Stimulated activated CD4-positive, alpha-beta T cell treated with anti-CD3 and anti-CD28 coated beads, Interleukin-2, amount 100 ng/mL, for 48 hours (primary cell): Measurements from ENCODE around the gene SLC16A10.
A peak's percentile ranks its signal among the peaks of the same experiment; 100 is the strongest.
"Not testable (repeated sequence)": the region's sequence is repeated elsewhere in the genome, so short reads cannot be mapped to it uniquely, and the experiment has no call there.

Experiments used
- DNase-seq, 2 donors: peaks; one replicate each; pipeline ENCODE4 v3.0.0-alpha.2; 2020

SLC16A10 gene

GRCh38 chr6:111187874-111188273 lies 100.6 kb downstream of the SLC16A10 start:
- DNase-seq: no peak

DNA sequence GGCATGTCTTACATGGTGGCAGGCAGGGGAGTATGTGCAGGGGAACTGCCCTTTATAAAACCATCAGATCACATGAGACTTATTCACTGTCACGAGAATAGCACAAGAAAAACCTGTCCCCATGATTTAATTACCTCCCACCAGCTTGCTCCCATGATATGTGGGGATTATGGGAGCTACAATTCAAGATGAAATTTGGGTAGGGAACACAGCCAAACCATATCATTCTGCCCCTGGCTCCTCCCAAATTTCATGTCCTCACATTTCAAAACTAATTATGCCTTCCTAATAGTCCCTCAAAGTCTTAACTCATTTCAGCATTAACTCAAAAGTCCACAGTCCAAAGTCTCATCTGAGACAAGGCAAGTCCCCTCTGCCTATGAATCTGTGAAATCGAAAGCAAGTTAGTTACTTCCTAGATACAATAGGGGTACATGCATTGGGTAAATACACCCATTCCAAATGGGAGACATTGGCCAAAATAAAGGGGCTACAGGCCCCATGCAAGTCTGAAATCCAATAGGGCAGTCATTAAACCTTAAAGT lies 102.4 kb downstream of the SLC16A10 start:
- DNase-seq: not testable (repeated sequence)

DNA sequence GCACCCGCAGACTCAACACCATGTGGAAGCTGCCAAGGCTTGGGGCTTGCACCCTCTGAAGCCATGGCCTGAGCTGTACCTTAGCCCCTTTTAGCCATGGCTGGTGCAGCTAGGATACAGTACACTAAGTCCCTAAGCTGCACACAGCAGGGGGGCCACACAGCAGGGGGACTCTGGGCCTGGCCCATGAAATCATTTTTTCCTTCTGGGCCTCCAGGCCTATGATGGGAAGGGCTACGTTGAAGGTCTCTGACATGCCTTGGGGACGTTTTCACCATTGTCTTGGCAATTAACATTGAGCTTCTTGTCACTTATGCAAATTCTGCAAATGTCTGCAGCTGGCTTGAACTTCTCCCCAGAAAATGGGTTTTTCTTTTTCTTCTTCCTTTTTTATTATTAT lies 103.3 kb downstream of the SLC16A10 start:
- DNase-seq: no peak

DNA sequence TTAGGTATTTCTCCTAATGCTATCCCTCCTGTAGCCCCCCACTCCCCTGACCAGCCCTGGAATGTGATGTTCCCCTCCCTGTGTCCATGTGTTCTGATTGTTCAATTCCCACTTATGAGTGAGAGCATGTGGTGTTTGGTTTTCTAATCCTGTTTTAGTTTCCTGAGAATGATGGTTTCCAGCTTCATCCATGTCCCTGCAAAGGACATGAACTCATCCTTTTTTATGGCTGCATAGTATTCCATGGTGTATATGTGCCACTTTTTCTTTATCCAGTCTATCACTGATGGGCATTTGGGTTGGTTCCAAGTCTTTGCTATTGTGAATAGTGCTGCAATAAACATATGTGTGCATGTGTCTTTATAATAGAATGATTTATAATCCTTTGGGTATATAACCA lies 103.8 kb downstream of the SLC16A10 start:
- not testable (repeated sequence) for DNase-seq

- DNase-seq: no peak
Observed at GRCh38 chr6:111192911-111193555, 105.7 kb downstream of the SLC16A10 start.

DNA sequence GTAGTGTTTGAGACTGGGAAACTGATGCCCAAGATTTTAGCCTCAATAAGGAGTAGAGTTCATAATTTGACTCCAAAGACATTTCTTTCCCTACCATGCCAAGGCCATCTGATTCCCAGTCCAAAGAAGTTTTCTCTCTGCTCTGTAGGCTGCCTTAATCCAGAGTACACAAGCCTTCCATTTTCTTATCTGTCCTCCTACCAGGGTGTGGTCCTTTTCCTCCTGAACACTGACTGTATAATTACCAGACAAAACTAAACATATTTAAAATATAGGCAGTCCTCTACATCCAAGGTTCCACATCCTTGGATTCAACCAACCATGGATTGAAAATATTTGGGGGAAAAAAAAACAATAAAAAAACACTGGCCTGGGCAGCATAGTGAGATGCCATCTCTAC lies 108.4 kb downstream of the SLC16A10 start:
- DNase-seq: no peak

DNA sequence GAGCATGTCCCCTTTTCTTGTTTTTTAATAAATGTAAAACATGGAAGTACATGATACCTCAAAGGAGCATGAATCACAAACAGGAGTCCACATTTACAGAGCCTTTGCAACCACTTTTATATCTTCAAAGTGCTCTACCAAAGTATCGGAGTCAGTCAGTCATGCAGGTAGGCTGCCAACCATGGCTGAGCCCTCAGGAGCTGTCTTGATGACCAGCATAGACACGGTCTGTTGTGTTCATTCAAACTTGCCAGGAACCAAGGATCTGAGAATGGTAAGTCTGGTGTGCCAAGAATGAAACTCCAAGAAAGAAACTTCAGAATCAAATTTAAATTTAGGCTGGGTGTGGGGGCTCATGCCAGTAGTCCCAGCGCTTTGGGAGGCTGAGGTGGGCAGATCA lies 111.5 kb downstream of the SLC16A10 start:
- DNase-seq: no peak

DNA sequence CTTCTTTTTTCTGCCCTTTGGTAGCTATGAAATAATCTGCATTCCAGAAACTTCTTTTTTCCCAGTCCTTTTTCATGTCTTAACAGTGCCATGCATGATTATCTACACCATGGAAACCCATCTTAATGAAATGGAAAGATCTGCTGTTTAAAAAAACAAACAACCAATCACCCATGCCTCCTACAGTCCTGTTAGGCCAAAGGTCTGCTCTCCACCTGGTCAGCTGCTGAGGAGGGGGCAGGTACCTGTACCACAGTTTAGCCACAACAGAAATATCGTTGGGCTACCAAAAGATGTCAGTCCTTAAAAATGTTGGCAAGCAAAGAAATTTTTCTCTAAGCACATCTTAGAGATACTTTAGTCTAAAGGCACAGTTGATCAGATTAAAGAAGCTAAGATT lies 112.6 kb downstream of the SLC16A10 start:
- DNase-seq: no peak

GRCh38 chr6:111200350-111201243 lies 113.3 kb downstream of the SLC16A10 start:
- no peak for DNase-seq

GRCh38 chr6:111201244-111201554 lies 113.9 kb downstream of the SLC16A10 start:
- DNase-seq: no peak

GRCh38 chr6:111201764-111202163 lies 114.5 kb downstream of the SLC16A10 start:
- DNase-seq: no peak

DNA sequence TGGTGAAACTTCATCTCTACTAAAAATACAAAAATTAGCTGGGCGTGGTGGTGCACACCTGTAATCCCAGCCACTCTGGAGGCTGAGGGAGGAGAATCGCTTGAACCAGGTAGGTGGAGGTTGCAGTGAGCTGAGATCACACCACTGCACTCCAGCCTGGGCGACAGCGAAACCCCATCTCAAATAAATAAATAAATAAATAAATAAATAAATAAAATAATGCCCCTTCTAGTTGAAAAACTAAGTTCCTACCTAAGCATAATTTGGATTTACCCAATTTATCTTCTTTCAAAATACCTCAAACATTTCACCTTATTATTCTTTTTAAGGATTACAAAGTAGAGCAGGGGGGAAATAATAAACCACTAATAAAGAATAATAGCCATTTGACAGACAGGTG lies 116.2 kb downstream of the SLC16A10 start:
- DNase-seq: not testable (repeated sequence)

DNA sequence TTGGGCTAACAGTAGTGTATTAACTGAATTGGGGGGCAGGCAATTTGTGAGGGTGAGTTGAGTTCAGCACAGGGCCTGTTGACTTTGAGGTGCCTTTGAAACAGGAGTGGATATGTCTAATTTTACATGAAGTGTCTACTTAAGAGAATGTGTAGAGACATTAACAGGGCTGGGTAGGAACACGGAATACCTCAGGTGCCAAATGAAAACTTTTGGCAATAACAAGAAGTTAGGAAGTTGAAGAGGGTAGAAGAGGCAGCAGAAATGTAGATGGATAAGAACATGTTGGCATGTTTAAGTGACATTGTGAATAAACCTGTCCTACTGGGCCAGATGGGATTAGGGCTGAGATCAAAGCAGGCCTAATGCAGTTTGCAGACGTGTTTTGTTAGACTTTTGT lies 117.0 kb downstream of the SLC16A10 start:
- DNase-seq: no peak

DNA sequence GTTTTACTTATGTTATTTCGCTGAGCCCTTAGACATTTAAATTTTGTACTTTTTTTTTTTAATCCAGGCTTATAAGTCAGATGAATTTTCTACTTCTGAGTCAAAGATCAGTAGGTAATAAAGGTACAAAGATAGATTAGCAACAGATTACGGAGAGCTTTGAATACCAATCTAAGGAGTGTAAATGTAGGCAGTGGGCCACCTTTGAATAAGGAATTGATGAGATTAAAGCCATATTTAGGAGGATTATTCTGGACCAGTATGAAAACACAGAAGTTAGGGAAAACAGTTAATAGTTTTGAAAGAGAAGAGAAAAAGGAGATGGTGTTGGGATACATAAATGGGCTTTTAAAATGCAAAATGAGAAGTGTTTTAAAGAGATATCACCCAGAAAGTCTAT lies 117.6 kb downstream of the SLC16A10 start:
- no peak for DNase-seq

- DNase-seq: no peak
Observed at GRCh38 chr6:111205502-111205901, 118.2 kb downstream of the SLC16A10 start.

DNA sequence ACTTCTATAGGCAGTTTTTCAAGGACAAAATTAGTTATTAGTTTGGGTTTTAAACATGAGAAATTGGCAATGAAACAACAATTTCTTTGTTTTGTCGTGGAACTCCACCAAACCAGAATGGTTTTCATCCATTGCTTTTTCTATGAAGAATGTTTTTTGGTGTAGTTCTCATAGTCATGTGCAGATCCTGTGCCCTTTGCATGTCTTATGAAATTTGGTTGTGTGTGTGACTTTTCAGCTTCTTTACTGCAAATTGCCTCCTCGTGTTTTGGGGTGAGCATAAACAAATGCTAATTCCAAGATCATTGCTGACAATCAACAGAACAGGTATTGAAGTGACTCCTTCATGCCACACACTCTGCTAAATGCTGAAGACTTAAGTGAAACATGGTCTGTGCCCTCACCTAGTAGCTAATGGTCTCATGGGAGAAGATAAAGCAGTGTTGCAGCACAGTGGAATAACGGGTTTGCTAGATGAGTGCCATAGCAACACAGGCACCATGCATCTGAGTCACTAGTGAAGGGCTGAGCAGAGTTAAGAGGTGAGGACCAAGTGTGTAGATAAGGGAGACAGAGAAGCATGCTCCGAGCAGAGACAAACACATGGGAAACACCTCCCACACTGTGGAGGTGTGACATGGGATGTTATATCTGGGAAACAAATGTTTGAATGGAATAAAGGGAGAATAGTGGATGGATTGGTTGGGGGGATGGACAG lies 120.0 kb downstream of the SLC16A10 start:
- DNase-seq: no peak

DNA sequence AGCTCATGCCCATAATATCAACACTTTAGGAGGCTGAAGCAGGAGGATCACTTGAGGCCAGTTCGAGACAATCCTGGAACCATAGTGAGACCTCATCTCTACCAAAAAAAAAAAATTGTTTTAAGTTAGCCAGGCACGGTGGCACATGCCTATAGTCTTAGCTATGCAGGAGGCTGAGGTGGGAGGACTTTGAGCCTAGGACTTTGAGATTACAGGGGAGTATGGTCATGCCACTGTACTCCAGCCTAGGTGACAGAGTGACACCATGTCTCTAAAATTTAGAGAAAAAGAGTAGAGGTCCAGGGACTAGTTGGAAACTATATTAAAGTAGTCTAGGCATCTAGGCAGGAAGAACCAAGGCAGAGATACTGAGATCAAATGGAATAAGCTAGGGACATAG lies 121.6 kb downstream of the SLC16A10 start:
- DNase-seq: no peak

DNA sequence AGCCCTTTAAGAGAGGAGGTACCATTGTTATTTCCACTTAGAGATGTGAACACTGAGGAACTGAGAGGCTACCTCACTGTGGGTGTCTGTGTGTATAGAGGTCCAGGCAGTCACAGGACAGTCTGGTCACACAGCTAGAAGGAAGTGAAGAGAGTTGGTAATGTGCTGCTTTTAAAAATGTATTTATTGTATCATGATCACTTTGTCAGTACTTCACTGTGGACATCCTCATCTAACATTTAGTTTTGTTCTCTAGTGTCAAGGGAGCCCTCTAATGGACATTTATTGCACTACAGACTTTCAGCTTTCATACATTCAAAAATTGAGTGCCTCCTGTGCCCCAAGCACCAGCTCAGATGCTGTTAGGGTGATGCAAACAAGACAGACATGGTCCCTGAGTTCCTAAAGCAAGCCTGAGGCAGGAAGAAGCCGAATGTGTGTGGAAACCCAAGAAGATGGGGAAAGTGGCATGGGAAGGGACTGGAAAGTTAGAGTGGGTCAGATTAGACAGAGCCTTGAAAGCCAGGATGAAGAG lies 123.0 kb downstream of the SLC16A10 start:
- peak; percentile 5 to 18 for DNase-seq

- DNase-seq: no peak
Observed at GRCh38 chr6:111211411-111212030, 124.2 kb downstream of the SLC16A10 start.

GRCh38 chr6:111212625-111213024 lies 125.3 kb downstream of the SLC16A10 start:
- no peak for DNase-seq

DNA sequence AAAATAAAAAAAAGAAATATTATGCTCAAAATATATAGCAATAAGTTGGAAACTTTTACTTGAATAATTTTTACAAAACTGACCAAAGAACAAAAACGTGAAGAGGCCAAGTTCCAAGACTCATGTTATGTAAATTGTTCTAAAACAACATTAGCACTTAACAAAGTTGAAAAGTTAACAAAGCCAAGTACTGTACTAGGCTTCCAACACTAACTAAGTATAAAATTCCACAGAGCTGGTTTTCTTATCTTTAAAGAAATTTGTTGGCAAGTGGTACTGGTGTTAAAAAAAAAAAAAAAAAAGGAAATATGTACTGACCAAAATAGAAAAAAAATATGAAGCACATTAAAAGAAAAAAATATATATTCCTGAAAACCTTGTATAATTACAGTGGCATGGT lies 127.8 kb downstream of the SLC16A10 start:
- DNase-seq: no peak

DNA sequence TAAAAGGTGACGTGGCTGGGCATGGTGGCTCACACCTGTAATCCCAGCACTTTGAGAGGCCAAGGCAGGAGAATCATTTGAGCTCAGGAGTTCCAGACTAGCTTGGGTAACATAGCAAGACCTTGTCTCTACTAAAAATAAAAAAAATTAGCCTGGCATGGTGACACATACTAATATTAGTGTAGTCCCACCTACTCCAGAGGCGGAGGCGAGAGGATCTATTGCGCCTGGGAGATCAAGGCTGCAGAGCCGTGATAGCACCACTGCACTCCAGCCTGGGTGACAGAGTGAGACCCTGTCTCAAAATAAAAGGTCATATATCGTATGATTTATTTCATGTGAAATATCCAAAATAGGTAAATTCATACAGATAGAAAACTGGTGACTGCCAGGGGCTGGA lies 132.5 kb downstream of the SLC16A10 start:
- DNase-seq: no peak
